NCI-H2196 treated with DMSO at 0.1 percent for 48 hours (cell line): ENCODE measurements around the gene MPPED1.

Experiments
- DNase-seq: peaks from one replicate; lab custom pipeline; 2025; ENCODE audit not compliant: unreplicated experiment; lab: John Stamatoyannopoulos, UW

Gene MPPED1

DNA sequence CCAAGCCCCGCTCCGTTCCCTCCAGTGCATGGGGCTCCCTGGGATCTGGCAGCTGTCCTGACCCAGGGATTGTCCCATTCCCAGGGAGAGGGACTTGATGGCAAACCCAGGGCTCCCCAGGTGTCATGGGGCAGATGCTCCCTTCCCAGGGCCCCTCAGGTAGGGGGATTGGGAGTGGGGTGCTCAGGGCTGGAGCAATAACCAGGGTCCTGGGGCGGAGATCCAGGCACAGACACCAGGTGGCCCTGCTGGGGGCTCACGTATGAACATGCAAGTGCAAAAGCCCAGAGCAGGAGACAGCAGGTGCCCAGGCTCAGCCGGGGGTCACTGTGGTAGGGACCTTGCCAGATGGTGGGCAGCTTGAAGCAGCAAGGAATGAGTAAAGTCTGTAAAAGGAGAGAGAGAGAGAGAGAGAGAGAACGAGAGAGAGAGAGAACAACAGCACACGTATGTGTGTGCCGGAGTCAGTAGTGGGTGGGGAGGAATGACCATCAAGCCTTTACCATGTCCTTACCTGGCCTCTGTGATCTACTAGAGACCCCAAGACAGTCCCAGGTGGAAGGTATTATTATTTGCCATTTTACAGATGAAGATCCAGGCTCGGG, 19.3 kb upstream of the MPPED1 start:
- DNase-seq, result no peak

DNA sequence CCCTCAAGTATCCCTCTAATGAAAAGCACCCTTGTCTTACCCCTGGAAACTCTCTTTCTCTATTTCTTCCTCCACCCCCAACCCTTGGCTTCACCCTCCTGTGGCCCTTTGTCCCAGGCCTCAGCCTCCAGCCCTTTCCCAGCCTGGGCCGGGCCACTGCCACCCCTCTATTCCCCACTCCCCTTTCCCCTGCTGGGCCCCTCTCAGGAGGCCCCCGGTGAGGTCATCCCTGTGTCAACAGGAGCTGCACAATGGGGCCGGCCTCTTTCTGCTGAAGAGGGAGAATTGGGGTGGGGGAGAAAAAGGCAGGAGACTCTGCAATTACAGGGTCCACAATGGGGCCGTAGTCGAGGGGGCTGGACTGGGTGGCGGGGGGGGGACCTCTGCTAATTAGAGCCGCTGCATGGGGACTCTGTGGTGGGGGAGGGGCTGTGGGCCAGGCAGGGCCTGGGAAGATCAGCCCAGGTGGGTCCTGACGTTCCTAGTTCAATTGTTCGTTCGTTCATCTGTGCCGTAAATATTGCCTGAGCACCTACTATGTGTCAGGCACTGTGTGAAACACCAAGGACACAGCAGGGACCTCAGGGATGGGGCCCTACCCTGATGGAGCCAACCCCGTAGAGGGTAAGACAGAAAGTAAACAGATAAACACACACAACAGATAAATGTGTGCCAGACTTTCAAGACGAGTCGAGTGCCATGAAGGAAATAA, 18.5 kb upstream of the MPPED1 start:
- DNase-seq, result no peak

GRCh38 chr22:43393844-43394474, 17.9 kb upstream of the MPPED1 start:
- no peak for DNase-seq

DNA sequence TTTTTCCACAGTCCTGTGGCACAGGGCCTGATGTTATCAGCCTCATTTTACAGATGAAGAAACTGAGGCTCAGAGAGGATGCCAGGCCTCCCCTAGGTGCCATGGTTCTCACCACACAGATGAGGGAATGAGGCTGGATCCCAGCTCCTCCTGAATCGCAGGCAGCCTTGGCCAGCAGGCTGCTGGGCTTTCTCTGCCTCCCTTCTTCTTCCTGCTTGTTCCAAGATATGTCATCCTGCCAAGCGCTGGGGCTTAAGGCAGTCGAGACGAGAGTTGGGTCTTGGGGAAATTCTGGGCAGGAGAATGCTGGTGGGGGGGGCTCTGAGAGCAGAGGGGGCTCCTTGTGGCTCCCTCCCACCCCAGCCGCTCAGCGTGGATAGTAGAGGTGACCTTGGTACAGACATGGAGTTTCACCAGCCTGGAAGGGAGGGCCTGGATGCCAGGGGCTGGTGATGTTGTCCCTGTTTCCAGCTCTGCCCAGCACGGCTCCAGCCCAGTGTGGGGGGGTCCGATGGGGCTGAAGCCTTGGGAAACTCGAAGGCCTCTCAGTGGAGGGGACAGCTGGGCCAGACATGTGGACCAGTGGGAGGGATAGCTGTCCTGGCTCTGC, 16.6 kb upstream of the MPPED1 start:
- DNase-seq, result no peak

- no peak for DNase-seq
Measured at GRCh38 chr22:43396321-43396933, 15.4 kb upstream of the MPPED1 start.

DNA sequence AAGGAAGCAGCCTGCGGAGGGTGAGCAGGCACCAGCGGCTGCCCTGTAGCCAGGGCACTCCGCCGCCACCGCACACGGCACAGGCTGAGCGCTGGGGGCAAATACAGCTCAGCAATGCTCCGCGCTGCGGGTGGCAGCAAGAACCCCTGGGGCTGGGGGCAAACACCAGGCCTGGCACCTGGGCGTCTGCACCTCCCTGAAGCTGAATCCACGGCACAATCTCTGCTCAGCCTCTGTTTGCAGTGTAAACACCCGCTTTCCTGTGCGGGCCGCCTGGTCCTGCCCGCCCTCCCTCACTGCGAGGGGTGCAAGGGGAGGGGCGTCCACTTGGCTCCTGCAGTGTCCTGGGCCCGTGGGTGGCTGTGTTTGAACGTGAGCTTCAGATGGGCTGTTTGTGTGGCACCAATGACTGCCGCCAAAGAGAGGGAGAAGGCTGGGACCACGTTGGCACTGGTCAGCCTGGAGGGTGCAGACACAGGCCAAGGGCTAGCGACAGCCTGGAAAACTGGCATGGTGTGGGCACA, 14.8 kb upstream of the MPPED1 start:
- peak; percentile 45 for DNase-seq

DNA sequence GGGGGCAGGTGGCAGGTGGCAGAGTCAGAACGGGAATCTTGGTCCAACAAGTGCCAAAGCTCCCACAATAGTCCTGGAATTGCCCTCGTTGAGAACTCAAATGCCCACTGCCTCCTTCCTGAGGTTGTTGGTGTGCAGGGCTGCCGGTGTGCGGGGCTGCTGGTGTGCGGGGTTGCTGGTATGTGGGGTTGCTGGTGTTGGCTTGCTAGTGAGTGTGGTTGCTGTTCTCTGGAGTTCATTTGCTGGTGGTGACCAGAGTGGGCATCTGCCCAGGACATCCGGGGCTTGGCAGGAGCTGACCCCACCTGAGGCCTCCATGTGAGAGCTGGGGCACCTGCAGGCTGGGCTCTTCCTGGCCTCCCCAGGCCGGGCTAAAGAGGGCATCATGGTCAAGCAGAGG, 14.0 kb upstream of the MPPED1 start:
- DNase-seq, result no peak

DNA sequence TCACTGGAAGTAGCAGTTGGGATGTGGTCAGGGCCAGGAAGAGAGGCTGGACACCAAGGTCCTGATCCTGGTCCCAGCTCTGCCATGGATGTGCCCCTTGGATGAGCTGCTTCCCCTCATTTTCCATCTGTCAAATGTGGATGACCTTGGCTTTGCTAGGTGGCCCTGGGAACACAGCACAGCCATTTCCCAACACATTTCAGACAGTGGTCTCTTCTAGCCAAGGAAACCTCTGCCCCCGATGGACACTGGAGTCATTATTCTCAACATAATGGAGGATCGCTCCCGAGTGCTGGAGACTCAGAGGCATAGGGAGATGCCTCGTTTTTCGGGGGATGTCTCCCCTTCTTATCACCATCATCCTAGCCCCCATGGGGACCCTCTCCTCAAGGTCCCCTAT, 13.6 kb upstream of the MPPED1 start:
- DNase-seq, result no peak

DNA sequence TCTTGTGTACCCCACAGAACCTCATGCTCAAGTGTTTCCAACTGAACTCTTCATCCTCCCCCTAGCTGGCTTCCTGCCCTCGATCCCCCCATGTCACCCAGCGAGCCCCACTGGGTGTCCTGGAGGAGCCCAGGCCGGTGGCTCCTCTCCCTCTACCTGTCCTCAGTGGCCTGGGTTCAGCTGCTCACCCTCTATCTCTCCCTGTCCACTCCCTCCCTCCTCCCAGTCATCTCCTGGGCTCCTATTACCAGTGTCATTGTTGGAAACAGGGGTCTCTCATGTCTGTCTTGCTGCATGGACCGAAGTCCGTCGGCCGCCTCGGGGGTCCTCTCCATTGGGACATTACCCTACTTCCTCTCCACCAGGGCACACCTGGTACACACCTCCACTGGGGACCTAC, 12.9 kb upstream of the MPPED1 start:
- DNase-seq, result no peak

DNA sequence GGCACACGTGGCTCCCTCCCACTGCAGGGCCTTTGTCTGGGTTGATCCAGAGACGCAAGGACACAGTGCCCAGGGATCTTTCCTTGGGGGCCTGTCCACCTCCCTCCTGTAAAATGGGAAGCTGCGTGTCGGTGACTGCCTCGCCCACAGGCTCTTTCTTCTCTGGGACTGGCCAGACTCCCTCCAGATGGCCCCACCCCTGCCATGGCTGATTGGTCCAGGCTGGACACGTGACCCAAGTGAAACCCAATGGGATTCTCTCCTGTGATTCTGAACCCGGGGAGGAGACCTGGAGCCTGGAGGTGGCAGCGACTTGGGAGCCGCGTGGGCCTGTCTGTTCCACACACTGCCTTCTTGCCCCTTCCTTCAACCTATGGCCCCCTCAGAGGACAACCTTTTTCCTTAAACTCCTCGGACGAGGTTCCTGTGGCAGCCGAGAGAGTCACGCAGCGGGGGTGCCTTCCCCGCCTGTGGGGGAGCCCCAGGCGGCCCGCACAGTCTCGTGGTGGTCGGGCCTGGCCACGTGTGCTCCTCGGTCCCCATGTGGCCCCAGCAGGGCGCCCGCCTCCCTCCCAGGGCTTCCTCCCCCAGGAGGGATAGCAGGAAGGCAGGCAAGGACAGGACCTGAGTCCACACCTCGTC, 12.4 kb upstream of the MPPED1 start:
- DNase-seq, result no peak

DNA sequence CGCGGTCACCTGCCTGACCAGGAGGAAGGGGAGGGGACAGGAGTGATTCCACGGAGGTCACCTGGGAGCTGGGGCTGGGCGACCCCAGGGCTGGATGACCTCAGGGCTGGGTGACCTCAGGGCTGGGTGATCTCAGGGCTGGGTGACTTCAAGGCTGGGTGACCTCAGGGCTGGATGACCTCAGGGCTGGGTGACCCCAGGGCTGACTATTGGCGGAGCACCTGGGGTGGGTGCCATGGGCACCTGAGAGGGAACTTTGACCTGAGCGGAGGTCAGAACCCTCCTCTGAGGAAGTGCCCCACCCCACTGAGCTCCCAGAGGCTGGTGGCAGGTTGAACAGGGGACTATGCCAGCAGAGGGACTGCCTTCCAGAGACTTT, 11.8 kb upstream of the MPPED1 start:
- no peak for DNase-seq

DNA sequence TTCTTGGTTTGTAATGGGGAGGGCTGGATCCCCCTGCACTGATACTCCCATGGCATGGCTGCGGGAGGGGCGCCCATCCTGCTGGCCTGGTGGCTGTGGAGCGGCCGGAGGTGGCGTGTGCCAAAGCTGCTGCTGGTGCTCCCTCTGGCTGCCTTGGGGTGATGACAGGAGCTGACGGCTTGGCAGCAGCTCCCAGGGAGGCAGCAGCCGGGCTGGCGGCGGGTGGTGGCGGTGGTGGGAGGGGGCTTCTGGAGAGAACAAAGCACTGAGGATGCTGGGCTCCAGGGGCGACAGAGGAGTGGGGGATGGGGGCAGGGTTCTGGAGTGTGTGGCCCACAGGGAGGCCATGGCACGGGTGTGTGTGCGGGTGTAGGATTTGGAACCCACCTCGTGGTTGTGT, 11.4 kb upstream of the MPPED1 start:
- DNase-seq, result no peak

GRCh38 chr22:43401233-43401632, 10.6 kb upstream of the MPPED1 start:
- DNase-seq, result no peak

- no peak for DNase-seq
Measured at GRCh38 chr22:43401661-43402060, 10.2 kb upstream of the MPPED1 start.

GRCh38 chr22:43402128-43402527, 9.7 kb upstream of the MPPED1 start:
- DNase-seq, result no peak

DNA sequence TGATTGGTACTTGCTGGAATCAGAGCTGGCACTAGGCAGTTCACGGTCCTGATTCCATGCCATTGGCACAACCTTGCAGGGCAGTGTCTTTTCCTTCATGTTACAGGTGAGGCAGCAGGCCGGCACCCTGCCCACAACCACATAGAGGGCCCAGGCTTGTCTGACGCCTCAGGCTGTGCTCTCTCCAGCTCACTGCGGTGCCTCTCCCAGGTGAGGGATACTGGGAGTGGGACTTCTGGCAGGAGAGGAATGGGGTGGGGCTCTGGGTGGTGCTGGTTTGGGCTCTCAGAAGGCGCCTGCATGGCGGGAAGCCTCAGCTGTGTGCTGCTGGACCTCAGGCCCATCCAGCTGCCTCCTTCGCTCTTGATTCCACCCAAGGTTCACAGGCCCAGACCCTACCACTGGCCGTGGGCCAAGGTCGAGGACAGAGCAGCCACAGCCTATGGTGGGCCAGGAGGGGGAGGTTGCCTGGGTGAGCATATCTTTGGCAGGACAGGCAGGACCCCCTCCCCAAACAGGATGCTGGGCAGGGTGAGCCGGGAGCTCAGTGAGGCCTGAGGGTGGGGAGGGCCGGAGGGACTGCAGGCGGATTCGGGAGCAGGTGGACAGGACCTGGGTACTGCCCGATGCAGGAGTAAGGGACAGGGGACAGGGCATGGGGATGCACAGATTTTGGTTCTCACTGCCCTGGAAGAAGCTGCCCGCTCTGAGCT, 7.0 kb upstream of the MPPED1 start:
- peak; percentile 43 for DNase-seq

- DNase-seq, result no peak
Measured at GRCh38 chr22:43406186-43406790, 5.5 kb upstream of the MPPED1 start.

- DNase-seq, result no peak
Measured at GRCh38 chr22:43407591-43407990, 4.2 kb upstream of the MPPED1 start.

- no peak for DNase-seq
Measured at GRCh38 chr22:43408009-43408408, 3.8 kb upstream of the MPPED1 start.

- DNase-seq, result no peak
Measured at GRCh38 chr22:43409046-43409445, 2.8 kb upstream of the MPPED1 start.
